GM12873 (cell line): ENCODE measurements around the gene YY1.

Experiments used
- TF ChIP-seq, protein P1 (sequence below): IDR thresholded peaks from 2 replicates; pipeline ENCODE4 v1.5.1; 2012; ENCODE audit warnings: low read depth, mild to moderate bottlenecking, moderate library complexity, low read length, control low read depth; ENCODE audit not compliant: insufficient read depth; ENCODE audit errors: missing control alignments

The YY1 gene

DNA sequence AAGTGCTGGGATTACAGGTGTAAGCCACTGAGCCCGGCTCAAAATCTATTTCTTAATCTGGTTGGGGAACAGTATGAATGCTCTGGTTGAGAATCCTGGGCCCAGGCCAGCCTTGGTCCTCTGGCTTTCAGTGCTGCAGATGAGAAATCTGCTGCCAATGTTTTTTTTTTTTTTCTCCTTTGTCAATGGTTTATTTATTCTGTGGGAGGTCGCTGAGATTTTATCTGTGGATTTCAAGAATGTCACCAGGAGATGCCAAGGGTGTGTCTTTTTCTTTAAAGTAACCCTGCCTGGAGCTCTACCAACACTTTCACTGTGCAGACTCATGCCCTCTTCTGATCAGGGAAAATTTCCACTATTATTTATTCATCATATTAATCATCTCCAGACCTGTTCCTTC is 63.7 kb downstream of the YY1 start:
- TF ChIP-seq, protein P1, sequence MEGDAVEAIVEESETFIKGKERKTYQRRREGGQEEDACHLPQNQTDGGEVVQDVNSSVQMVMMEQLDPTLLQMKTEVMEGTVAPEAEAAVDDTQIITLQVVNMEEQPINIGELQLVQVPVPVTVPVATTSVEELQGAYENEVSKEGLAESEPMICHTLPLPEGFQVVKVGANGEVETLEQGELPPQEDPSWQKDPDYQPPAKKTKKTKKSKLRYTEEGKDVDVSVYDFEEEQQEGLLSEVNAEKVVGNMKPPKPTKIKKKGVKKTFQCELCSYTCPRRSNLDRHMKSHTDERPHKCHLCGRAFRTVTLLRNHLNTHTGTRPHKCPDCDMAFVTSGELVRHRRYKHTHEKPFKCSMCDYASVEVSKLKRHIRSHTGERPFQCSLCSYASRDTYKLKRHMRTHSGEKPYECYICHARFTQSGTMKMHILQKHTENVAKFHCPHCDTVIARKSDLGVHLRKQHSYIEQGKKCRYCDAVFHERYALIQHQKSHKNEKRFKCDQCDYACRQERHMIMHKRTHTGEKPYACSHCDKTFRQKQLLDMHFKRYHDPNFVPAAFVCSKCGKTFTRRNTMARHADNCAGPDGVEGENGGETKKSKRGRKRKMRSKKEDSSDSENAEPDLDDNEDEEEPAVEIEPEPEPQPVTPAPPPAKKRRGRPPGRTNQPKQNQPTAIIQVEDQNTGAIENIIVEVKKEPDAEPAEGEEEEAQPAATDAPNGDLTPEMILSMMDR: no peak

DNA sequence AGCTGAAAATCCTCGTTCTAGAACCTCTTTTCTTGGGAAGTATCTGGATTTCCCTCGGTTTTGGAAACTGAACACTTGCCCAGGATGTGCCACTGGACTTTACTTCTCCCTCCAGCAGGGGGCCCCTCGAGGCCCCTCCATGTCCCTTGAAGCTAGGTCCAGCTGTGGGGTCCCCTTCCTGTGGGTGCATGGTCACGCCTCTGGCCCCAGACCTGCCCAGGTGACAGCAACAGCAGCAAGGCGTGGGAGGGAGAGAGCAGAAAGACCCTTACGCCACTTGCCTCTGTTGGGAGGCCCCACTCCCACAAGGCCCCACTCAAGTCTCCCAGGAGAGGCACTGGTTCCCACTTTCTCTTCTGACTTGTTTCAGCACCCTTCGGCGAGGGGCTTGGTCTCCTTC is 64.2 kb downstream of the YY1 start:
- TF ChIP-seq, protein P1: peak; percentile 75

GRCh38 chr14:100303925-100304324 is 65.0 kb downstream of the YY1 start:
- TF ChIP-seq, protein P1: no peak

- TF ChIP-seq, protein P1: no peak
These were observed 65.9 kb downstream of the YY1 start for GRCh38 chr14:100304825-100305323.

- TF ChIP-seq, protein P1: no peak
These were observed 66.6 kb downstream of the YY1 start for GRCh38 chr14:100305324-100306100.

- TF ChIP-seq, protein P1: no peak
These were observed 67.4 kb downstream of the YY1 start, which contains the start of gene SLC25A29 for GRCh38 chr14:100306101-100306997. TSS of gene SLC25A29 (minus strand) at chr14:100306444. CDS start at chr14:100306232, 212 bp downstream.
